GM19452 (cell line): ENCODE measurements around the gene LHFPL3.
"Not testable (repeated sequence)": the region's sequence is repeated elsewhere in the genome, so short reads cannot be mapped to it uniquely, and the experiment has no call there.

Experiments used
- ATAC-seq: cut with Tn5 transposase; IDR thresholded peaks from one replicate; pipeline ENCODE4 v1.9.1; 2021; ENCODE audit not compliant: unreplicated experiment

The LHFPL3 gene

GRCh38 chr7:104482362-104483037, 154.1 kb downstream of the LHFPL3 start:
- ATAC-seq, result no peak

DNA sequence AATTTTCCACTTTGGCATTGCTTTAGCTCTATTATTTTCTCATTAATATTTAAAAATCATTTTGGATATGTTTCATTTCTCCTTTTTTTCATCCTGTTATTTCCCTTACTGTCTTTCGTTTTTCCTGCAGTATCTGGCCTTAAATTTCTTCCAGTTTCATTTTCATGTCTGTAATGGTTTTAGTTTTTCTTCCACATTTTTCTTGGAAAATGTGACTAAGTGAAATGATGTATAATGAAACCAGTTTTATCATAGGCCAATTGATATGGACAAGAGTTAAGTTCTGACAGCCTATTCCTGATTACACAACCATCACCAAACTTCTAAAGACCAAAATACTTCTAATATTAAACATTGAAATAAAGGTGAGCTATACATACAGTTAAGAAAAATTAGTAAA, 158.5 kb downstream of the LHFPL3 start:
- no peak for ATAC-seq

GRCh38 chr7:104487642-104488041, 159.2 kb downstream of the LHFPL3 start:
- no peak for ATAC-seq

DNA sequence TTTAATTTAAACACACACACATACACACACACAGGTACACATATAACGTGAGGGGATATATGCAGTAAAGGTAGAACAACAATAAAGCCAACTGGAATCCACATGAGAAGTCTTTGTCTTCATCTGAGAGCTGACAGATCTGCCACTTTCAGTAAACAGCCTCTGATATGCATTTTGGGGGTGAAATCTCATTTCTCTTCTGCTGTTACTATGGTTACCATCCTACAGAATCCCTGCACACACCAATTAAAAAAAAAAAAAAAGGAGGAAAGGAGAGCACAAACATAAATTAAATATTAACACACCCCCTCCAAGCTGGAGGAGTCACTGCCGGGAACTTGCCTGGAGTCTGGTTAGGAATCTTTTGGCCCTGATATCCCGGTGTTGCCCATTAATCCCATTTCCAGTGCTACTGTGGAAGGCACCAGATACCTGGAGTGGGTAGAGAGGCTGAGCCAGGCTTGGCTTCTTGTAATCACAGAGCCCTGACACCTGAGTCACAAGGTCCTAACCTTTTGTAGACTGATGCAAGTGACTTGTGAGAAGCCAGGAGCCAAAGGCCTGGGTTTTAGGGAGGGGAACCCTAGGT, 169.1 kb downstream of the LHFPL3 start:
- ATAC-seq, result no peak

GRCh38 chr7:104499975-104500374, 171.6 kb downstream of the LHFPL3 start:
- no peak for ATAC-seq

GRCh38 chr7:104509874-104510273, 181.5 kb downstream of the LHFPL3 start:
- ATAC-seq, result no peak

DNA sequence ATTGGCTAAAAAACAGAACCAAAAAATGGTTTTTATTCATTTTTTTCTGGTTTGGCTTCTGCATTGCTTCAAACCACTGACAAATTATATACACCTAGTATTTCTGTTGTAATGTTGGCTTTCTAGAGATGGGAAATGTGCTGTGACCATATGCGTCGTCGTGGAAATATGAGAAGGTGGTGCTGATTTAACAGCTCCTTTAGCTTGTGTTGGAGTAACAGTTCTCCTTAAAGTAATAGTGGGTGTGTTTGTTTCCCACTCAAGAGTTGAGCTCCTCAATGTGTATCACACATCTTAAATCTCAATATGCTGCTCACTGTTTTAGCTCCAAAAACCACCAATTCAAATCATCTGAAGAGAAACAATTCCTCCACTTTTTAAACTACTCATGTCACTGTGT, 196.4 kb downstream of the LHFPL3 start:
- no peak for ATAC-seq

- no peak for ATAC-seq
Observed at GRCh38 chr7:104528142-104528541, 199.7 kb downstream of the LHFPL3 start.

DNA sequence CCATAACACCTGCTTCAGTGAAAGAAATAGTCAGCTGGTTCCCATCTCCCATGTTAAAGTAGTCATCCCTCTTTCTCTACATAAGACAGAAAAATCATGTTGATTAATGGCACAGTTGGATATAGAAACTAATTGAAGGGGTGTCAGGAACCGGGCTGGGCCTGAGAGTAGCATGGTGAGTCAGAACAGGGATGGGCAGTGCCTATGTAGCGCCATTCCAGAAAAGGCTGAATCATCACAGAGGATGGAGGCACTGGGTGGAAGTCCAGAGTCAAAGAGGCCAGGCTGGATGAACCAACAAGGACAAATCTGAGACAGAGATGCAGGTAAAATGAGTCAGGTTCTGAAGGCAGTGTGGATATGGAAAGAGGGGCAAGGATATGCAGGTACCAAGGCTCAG, 201.2 kb downstream of the LHFPL3 start:
- ATAC-seq, result no peak

- no peak for ATAC-seq
Observed at GRCh38 chr7:104530251-104530650, 201.8 kb downstream of the LHFPL3 start.

GRCh38 chr7:104534149-104534548, 205.7 kb downstream of the LHFPL3 start:
- no peak for ATAC-seq

DNA sequence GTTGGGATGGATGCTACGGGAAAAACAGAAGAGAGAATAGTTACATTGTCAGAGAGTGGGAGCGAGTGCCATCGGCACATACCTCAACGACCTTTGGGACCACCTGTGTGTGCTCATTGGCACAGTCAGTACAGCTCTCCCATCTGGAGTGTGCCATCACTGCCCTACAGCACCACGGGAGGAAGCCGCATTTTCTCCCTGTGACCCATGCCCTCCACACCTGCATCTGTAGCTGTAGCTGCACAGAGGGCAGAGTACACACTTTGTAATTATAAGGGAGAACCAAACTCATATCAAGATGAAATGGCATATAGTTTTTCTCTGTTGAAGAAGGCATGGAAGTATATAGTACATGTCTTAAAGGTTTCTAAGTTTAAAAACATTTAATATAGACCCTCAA, 207.4 kb downstream of the LHFPL3 start:
- ATAC-seq, result no peak

GRCh38 chr7:104536956-104537355, 208.6 kb downstream of the LHFPL3 start:
- ATAC-seq, result no peak

DNA sequence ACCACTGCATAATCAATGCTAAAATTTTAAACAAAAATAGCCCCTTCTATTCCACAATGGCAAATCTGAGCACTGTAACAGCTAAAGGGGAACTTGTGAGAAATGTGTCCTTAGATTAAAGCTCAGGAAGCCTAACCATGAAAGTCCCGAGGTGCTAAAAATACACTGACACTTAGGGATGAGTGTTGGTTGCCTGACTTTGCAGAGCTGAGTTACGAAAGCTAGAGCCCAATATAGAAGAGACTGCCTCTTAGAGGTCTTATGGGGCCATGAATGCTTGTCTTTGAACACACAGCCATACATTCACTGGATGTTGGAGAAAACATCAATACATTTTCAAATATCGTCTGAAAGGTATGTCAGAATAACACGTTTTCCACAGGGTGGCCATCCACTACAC, 209.7 kb downstream of the LHFPL3 start:
- no peak for ATAC-seq

GRCh38 chr7:104541897-104542296, 213.5 kb downstream of the LHFPL3 start:
- ATAC-seq, result no peak

- no peak for ATAC-seq
Observed at GRCh38 chr7:104548861-104549260, 220.5 kb downstream of the LHFPL3 start.

GRCh38 chr7:104550362-104550761, 222.0 kb downstream of the LHFPL3 start:
- no peak for ATAC-seq

DNA sequence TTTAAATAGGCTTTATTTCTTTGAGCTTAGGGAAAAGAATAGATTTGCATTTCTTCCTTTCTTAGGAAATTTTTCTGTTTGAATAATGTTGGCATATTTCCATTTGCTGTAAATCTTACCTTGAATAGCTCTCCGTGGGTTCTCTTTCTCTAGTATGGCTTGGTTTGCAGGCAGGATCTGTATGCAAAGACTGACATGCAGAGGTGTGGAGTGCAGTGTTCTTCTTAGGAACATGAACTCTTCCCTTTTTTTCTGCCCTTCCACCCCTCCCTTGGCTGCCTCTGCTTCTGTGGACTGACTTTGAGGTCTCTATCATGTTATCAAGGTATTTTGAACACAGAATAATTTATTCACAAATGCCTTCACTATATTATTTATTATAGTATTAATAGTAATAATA, 222.8 kb downstream of the LHFPL3 start:
- ATAC-seq, result no peak

DNA sequence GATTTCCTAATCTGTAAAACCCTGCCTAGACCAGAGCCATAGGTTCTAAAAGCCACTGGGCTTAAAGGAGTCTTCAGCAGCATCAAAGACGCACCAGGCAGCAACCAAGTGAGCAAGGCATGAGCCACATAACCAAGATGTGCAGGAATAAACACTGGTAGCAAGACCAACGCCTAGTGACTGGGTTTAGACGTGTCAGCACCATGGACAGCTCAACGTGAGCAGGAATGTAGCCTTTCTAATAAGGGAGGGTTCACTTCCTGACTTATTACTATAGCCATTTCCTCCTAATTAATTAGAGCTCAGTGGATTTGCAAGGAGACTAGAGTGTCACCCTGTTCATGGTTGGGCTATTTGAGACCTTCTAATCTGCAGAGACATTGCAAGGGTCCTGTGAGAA, 223.7 kb downstream of the LHFPL3 start:
- no peak for ATAC-seq

GRCh38 chr7:104553074-104553473, 224.7 kb downstream of the LHFPL3 start:
- ATAC-seq, result no peak

- ATAC-seq, result not testable (repeated sequence)
Observed at GRCh38 chr7:104563350-104563901, 235.0 kb downstream of the LHFPL3 start.

DNA sequence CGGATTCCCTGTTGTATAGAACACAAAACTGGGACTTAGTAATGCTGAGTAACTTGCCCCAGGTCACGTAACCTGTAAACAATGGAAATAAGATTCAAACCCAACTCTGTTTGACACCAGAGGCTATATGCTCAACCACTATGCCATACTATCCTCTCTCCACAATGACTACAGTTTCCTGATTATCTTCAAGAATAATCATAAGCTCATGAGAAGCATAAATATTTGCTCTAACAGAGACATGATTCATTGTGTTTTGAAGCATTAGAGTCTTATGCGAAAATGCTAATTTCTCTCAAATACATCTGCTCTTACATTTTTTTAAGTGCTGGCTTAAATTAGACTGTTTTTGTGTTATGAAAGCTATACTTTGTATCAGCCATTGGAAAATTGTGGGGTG, 241.3 kb downstream of the LHFPL3 start:
- ATAC-seq, result no peak

GRCh38 chr7:104572554-104572953, 244.2 kb downstream of the LHFPL3 start:
- ATAC-seq, result no peak
